Glutamatergic neuron (in vitro differentiated cells): Measurements from ENCODE around the gene EDEM3. TPM values are rescaled to one million over a fixed set of nuclear protein-coding genes. Genes with fewer than 3 reads are reported as not detected.
"Not testable (repeated sequence)": the region's sequence is repeated elsewhere in the genome, so short reads cannot be mapped to it uniquely, and the experiment has no call there.

ENCODE experiments used
- DNase-seq: peaks from one replicate; pipeline ENCODE4 v3.0.0; 2022
- H3K27ac Mint-ChIP-seq: one replicate; pipeline ENCODE4 v1.8.0; 2020; ENCODE audit warnings: mild to moderate bottlenecking, mixed read lengths, inconsistent platforms; ENCODE audit not compliant: unreplicated experiment
- H3K27me3 Mint-ChIP-seq: one replicate; pipeline ENCODE4 v1.8.0; 2020; ENCODE audit warnings: mild to moderate bottlenecking, moderate library complexity, mixed read lengths, inconsistent platforms; ENCODE audit not compliant: unreplicated experiment
- H3K36me3 Mint-ChIP-seq: one replicate; pipeline ENCODE4 v1.8.0; 2020; ENCODE audit warnings: mild to moderate bottlenecking, mixed read lengths, inconsistent platforms; ENCODE audit not compliant: unreplicated experiment
- H3K4me1 Mint-ChIP-seq: one replicate; pipeline ENCODE4 v1.8.0; 2020; ENCODE audit warnings: mild to moderate bottlenecking, low read depth, mixed read lengths, inconsistent platforms; ENCODE audit not compliant: unreplicated experiment
- H3K4me3 Mint-ChIP-seq: one replicate; pipeline ENCODE4 v1.8.0; 2020; ENCODE audit warnings: mild to moderate bottlenecking, mixed read lengths, inconsistent platforms; ENCODE audit not compliant: unreplicated experiment
- H3K9me3 Mint-ChIP-seq: one replicate; pipeline ENCODE4 v1.8.0; 2020; ENCODE audit warnings: mild to moderate bottlenecking, moderate library complexity, mixed read lengths, inconsistent platforms; ENCODE audit not compliant: unreplicated experiment
- total RNA-seq: library from RNA; stranded (reverse); fragmentation: NEBNext Ultra II Directional; extraction: Animal tissue kit (Norgen Biotek cat#: 25700); gene quantifications from one replicate; pipeline ENCODE4 v1.2.1, GENCODE V29; 2021; ENCODE audit not compliant: unreplicated experiment
- TF ChIP-seq, protein P1 (sequence below): fragments of 200-600 bp; sonication (generic); IDR thresholded peaks from one replicate; pipeline ENCODE4 v1.5.0; 2021; ENCODE audit not compliant: partially characterized antibody, unreplicated experiment

Gene EDEM3
- total RNA-seq, 1 donor from 2014 or later, result 23.6 TPM

GRCh38 chr1:184686540-184686939 is 68.1 kb downstream of the EDEM3 start:
- Mint-ChIP-seq H3K27ac (no peak overlapping the region), H3K4me1 (no peaks in the 10 kb centered on the region), H3K4me3 (no peak overlapping the region), H3K9me3 (peaks cover under 1% of the 10 kb centered on the region), H3K36me3 (peaks cover 4% of the 10 kb centered on the region), H3K27me3 (peaks cover 2% of the 10 kb centered on the region)
- TF ChIP-seq, protein P1, sequence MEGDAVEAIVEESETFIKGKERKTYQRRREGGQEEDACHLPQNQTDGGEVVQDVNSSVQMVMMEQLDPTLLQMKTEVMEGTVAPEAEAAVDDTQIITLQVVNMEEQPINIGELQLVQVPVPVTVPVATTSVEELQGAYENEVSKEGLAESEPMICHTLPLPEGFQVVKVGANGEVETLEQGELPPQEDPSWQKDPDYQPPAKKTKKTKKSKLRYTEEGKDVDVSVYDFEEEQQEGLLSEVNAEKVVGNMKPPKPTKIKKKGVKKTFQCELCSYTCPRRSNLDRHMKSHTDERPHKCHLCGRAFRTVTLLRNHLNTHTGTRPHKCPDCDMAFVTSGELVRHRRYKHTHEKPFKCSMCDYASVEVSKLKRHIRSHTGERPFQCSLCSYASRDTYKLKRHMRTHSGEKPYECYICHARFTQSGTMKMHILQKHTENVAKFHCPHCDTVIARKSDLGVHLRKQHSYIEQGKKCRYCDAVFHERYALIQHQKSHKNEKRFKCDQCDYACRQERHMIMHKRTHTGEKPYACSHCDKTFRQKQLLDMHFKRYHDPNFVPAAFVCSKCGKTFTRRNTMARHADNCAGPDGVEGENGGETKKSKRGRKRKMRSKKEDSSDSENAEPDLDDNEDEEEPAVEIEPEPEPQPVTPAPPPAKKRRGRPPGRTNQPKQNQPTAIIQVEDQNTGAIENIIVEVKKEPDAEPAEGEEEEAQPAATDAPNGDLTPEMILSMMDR, result no peak
- no peak for DNase-seq

GRCh38 chr1:184685116-184685515 is 69.5 kb downstream of the EDEM3 start:
- Mint-ChIP-seq H3K27me3 (peaks cover 2% of the 10 kb centered on the region), H3K4me1 (no peaks in the 10 kb centered on the region), H3K4me3 (no peak overlapping the region), H3K9me3 (peaks cover 3% of the 10 kb centered on the region), H3K36me3 (peaks cover 9% of the 10 kb centered on the region), H3K27ac (no peak overlapping the region)
- TF ChIP-seq, protein P1, result no peak
- no peak for DNase-seq

DNA sequence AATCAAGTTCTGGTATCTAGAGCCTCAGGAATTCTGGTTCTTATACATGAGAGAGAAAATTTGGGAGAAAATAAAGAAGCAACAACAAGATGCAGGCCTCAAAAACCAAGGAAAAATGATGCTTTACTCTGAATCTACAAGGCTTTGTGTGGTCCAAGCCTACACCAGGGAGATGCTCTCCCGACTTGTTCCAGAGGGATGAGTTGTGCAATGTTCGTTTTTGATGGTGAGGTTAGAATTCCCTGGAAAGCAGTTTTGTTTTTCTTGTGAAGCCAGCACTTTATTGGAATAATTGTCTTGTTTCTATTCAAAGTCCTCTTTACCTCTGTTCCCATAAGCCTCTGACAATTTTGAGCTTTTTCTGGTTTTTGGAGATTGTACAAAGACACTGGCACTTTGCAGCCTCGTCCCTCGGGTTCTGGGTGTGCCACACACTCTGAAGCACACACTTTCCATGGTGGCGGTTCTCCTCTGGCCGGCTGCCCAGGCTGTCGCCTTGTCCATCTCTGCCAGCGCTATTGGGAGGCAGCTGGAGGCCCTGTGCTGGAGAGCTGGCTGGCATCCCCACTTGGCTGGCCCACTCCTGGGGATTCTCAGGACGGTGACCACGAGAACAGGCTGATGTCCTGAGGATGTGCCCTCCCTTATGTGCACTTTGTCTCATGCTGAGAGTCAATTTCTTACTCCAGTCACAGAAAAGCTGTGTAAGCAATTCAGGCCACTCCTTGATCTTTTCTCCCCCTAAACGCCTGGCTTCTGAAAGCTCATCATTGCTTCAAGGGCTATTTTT is 70.2 kb downstream of the EDEM3 start:
- Mint-ChIP-seq H3K27ac (no peak overlapping the region), H3K36me3 (peaks cover 9% of the 10 kb centered on the region), H3K27me3 (peaks cover 2% of the 10 kb centered on the region), H3K4me3 (no peak overlapping the region), H3K4me1 (no peaks in the 10 kb centered on the region), H3K9me3 (peaks cover 3% of the 10 kb centered on the region)
- TF ChIP-seq, protein P1, result no peak
- DNase-seq, result no peak

- no peak overlapping the region for H3K27ac Mint-ChIP-seq
- no peak overlapping the region for H3K4me3 Mint-ChIP-seq
- TF ChIP-seq, protein P1, result no peak
- peaks cover 2% of the 10 kb centered on the region for H3K27me3 Mint-ChIP-seq
- no peak for DNase-seq
- peaks cover 9% of the 10 kb centered on the region for H3K36me3 Mint-ChIP-seq
- H3K9me3 Mint-ChIP-seq, result peaks cover 3% of the 10 kb centered on the region
- H3K4me1 Mint-ChIP-seq, result no peaks in the 10 kb centered on the region
These were observed 71.7 kb downstream of the EDEM3 start for GRCh38 chr1:184682956-184683355.

- H3K36me3 Mint-ChIP-seq, DNase-seq, H3K27me3 Mint-ChIP-seq: not testable (repeated sequence)
These were observed 73.9 kb downstream of the EDEM3 start for GRCh38 chr1:184680611-184681225.

GRCh38 chr1:184679472-184679871 is 75.2 kb downstream of the EDEM3 start:
- H3K4me1 Mint-ChIP-seq, H3K27ac Mint-ChIP-seq, H3K36me3 Mint-ChIP-seq, H3K27me3 Mint-ChIP-seq, DNase-seq, H3K4me3 Mint-ChIP-seq, H3K9me3 Mint-ChIP-seq: not testable (repeated sequence)

More at GRCh38 chr1:184680611-184681225, 73.9 kb downstream of the EDEM3 start:
- not testable (repeated sequence) for H3K27ac Mint-ChIP-seq, H3K9me3 Mint-ChIP-seq, H3K4me3 Mint-ChIP-seq, H3K4me1 Mint-ChIP-seq
